HFFc6 (cell line): Measurements from ENCODE around the gene RNU6-8. TPM values are rescaled to one million over a fixed set of nuclear protein-coding genes. Genes with fewer than 3 reads are reported as not detected.

Experiments used
- DNase-seq: peaks from one replicate; pipeline ENCODE4 v3.0.0-alpha.2; 2018
- H3K27ac Mint-ChIP-seq: 2 replicates; pipeline ENCODE4 v1.8.0; 2020; ENCODE audit warnings: mild to moderate bottlenecking, mixed read lengths
- H3K27me3 Mint-ChIP-seq: 2 replicates; pipeline ENCODE4 v1.8.0; 2021; ENCODE audit warnings: mild to moderate bottlenecking, moderate library complexity, mixed read lengths; ENCODE audit not compliant: insufficient read depth
- H3K36me3 Mint-ChIP-seq: 2 replicates; pipeline ENCODE4 v1.8.0; 2021; ENCODE audit warnings: low read depth, mixed read lengths
- H3K4me1 Mint-ChIP-seq: 2 replicates; pipeline ENCODE4 v1.8.0; 2020; ENCODE audit warnings: low read depth, mixed read lengths
- H3K4me3 Mint-ChIP-seq: 2 replicates; pipeline ENCODE4 v1.8.0; 2020; ENCODE audit warnings: mild to moderate bottlenecking, moderate library complexity, mixed read lengths
- H3K9me3 Mint-ChIP-seq: 2 replicates; pipeline ENCODE4 v1.8.0; 2020; ENCODE audit warnings: mild to moderate bottlenecking, mixed read lengths
- total RNA-seq, 6 experiments: library from RNA; stranded (reverse); fragmentation: NEBNext Ultra II Directional; extraction: Animal tissue kit (Norgen Biotek cat#: 25700); gene quantifications; 2 replicates in 1 of 6; 3 replicates in 5 of 6; pipeline ENCODE4 v1.2.3, GENCODE V29; 2021
- TF ChIP-seq, protein P1 (sequence below): fragments of 200-600 bp; sonication (generic); IDR thresholded peaks from 2 replicates; pipeline ENCODE4 v1.5.0; 2021; ENCODE audit warnings: antibody characterized with exemption, mild to moderate bottlenecking

The RNU6-8 gene
- total RNA-seq, 6 experiments from 2014 or later = not detected

DNA sequence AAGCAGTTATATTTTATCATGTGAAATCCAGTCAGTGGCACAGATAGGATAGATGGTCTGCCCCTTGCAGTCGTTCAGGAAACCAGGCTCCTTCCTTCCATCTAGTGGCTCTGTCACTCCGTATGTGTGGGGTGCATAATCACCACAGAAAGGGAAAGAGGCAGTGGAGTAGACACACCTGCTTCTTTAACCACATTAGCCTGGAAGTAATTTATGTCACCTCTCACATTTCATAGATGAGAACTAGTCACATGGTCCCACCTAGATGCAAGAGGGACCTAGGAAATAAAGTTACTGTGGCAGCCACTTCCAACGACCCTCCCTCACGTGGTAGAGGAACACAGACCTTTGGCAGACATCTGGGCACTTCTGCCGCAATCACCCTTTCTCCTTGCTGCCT is 14.2 kb upstream of the RNU6-8 start:
- no peaks in the 10 kb centered on the region for H3K4me1 Mint-ChIP-seq
- H3K4me3 Mint-ChIP-seq = no peak overlapping the region
- TF ChIP-seq, protein P1, sequence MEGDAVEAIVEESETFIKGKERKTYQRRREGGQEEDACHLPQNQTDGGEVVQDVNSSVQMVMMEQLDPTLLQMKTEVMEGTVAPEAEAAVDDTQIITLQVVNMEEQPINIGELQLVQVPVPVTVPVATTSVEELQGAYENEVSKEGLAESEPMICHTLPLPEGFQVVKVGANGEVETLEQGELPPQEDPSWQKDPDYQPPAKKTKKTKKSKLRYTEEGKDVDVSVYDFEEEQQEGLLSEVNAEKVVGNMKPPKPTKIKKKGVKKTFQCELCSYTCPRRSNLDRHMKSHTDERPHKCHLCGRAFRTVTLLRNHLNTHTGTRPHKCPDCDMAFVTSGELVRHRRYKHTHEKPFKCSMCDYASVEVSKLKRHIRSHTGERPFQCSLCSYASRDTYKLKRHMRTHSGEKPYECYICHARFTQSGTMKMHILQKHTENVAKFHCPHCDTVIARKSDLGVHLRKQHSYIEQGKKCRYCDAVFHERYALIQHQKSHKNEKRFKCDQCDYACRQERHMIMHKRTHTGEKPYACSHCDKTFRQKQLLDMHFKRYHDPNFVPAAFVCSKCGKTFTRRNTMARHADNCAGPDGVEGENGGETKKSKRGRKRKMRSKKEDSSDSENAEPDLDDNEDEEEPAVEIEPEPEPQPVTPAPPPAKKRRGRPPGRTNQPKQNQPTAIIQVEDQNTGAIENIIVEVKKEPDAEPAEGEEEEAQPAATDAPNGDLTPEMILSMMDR = no peak
- no peaks in the 10 kb centered on the region for H3K36me3 Mint-ChIP-seq
- H3K27me3 Mint-ChIP-seq = peaks cover 11% of the 10 kb centered on the region
- H3K27ac Mint-ChIP-seq = no peak overlapping the region
- no peaks in the 10 kb centered on the region for H3K9me3 Mint-ChIP-seq
- no peak for DNase-seq

DNA sequence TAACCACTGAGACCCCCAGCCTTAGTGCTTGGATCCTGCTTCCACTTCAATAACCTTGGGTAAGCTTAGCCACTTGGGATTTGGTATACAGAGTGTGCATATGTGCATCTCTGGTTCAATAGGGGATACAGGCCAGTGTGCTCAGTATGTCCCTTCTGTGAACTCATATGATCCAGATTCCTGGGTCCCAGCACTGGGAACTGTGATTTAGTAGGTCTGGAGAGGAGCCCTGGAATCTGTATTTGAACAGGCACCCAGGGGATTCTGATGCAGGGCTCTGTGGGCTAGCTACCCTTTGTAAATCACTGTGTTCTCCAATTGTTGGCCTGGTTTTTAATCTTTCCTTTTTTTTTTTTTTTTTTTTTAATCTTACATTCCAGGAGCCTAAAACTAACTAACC is 9.8 kb upstream of the RNU6-8 start:
- TF ChIP-seq, protein P1 = no peak
- DNase-seq = no peak
- no peak overlapping the region for H3K27ac Mint-ChIP-seq
- no peaks in the 10 kb centered on the region for H3K36me3 Mint-ChIP-seq
- H3K9me3 Mint-ChIP-seq = no peaks in the 10 kb centered on the region
- no peaks in the 10 kb centered on the region for H3K4me1 Mint-ChIP-seq
- no peak overlapping the region for H3K4me3 Mint-ChIP-seq
- peaks cover 2% of the 10 kb centered on the region for H3K27me3 Mint-ChIP-seq

DNA sequence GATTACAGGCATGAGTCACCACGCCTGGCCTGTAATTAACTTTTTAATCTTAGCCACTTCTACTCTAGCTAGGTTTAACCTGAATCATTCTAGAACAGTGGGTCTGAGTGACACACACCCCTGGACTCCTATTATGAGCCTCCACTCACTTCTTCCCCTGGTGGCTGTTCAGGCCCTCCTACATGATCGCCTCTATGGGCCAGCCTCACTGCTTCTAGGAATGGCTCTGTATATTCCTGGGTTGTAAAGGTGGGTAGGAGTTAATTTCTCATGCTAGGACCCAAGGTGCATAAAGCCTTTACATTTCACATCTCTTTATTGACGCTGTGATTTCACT is 8.0 kb upstream of the RNU6-8 start:
- Mint-ChIP-seq H3K27ac (no peak overlapping the region), H3K36me3 (no peaks in the 10 kb centered on the region), H3K9me3 (no peaks in the 10 kb centered on the region), H3K4me3 (no peak overlapping the region), H3K4me1 (0 out of 2 replicates have a peak, but pooled peaks cover under 1% of the 10 kb centered on the region), H3K27me3 (peaks cover 2% of the 10 kb centered on the region)
- TF ChIP-seq, protein P1 = no peak
- DNase-seq = no peak

DNA sequence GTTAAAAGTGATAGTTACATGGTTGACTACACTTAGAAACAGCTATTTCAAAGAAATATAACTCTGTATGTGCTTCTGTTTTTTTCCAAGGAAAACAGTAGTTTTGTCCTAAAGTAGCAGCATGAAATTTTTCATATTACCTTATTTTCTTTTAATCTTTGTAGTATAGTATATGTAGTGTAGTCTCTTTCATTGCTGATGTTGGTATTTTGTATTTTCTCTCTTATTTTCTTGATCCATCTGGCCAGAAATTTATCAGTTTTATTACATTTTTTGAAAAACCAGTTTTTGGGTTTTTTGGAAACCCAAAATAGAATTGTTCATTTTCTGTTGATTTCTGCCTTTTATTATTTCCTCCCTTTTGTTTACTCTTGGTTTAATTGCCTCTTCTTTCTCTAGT is 6.4 kb upstream of the RNU6-8 start:
- Mint-ChIP-seq H3K27me3 (peaks cover 2% of the 10 kb centered on the region), H3K27ac (no peak overlapping the region), H3K36me3 (no peaks in the 10 kb centered on the region), H3K9me3 (no peaks in the 10 kb centered on the region), H3K4me1 (peaks cover 7% of the 10 kb centered on the region), H3K4me3 (no peak overlapping the region)
- TF ChIP-seq, protein P1 = no peak
- no peak for DNase-seq

DNA sequence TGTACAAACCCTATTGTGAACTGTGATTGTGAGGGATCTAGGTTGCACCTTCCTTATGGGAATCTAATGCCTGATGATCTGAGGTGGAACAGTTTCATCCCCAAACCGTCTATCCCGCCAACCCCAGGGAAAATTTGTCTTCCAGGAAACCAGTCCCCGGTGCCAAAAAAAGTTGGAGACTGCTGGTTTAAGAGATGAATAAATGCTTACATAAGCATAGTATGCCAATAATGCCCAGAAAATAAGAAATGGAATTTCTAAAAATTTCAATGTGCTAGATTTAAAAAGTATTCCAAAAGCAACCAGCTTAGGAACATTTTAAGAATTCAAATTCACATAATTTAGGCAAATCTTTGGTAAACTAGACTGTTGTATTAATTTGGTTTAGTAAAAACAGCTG is 5.4 kb upstream of the RNU6-8 start:
- peaks cover 15% of the 10 kb centered on the region for H3K4me1 Mint-ChIP-seq

More for the DNA sequence above, 5.4 kb upstream of the RNU6-8 start:
- TF ChIP-seq, protein P1 = no peak
- H3K27ac Mint-ChIP-seq = no peak overlapping the region
- no peak for DNase-seq
- H3K4me3 Mint-ChIP-seq = no peak overlapping the region
- no peaks in the 10 kb centered on the region for H3K36me3 Mint-ChIP-seq
- peaks cover 5% of the 10 kb centered on the region for H3K27me3 Mint-ChIP-seq
- H3K9me3 Mint-ChIP-seq = no peaks in the 10 kb centered on the region
